Left lung (tissue), 10 donors: ENCODE data around the gene SBNO2. TPM values are rescaled to one million over a fixed set of nuclear protein-coding genes. Genes with fewer than 3 reads are reported as not detected.

ENCODE experiments used
- ATAC-seq: fragments of 200-7000 bp; cut with Tn5 transposase; one replicate; pipeline ENCODE4 v1.9.1; 2020; ENCODE audit warnings: moderate library complexity
- DNase-seq, 4 donors: peaks; one replicate each; pipeline ENCODE4 v3.0.0-alpha.2; 2013 to 2020
- H3K27ac ChIP-seq, 2 donors: fragments of 200-600 bp; sonication (generic) in 1 of 2; one replicate each; pipeline versions ENCODE4 v1.5.0 to v1.8.0; 2020 to 2021
- H3K27me3 ChIP-seq, 2 donors: fragments of 200-600 bp; sonication (generic) in 1 of 2; one replicate each; pipeline versions ENCODE4 v1.5.0 to v1.8.0; 2020 to 2021
- H3K36me3 ChIP-seq, 2 donors: fragments of 200-600 bp; sonication (generic) in 1 of 2; one replicate each; pipeline versions ENCODE4 v1.5.0 to v1.8.0; 2020 to 2021
- H3K4me1 ChIP-seq, 2 donors: fragments of 200-600 bp; one replicate each; pipeline ENCODE4 v1.8.0; 2021
- H3K4me3 ChIP-seq, 2 donors: fragments of 200-600 bp; sonication (generic) in 1 of 2; one replicate each; pipeline versions ENCODE4 v1.5.0 to v1.8.0; 2020 to 2021; ENCODE audit warnings: mild to moderate bottlenecking in 1 of 2
- H3K9me3 ChIP-seq, 2 donors: fragments of 200-600 bp; sonication (generic) in 1 of 2; one replicate each; pipeline versions ENCODE4 v1.5.0 to v1.8.0; 2020 to 2021
- intact Hi-C, 2 donors: fragments of 100-400 bp; cut with DNase I; formaldehyde crosslinking; loops; one replicate each; pipeline versions ENCODE4 v1.11.2 to v1.14.2; 2022
- polyA plus RNA-seq, 6 donors: library from polyadenylated mRNA; unstranded; fragments of 120-200 nt; gene quantifications; one replicate each; pipeline ENCODE4 v1.2.1, GENCODE V29; 2013; ENCODE audit not compliant: insufficient read length in 6 of 6
- total RNA-seq, 2 donors: library from RNA; stranded (reverse); fragmentation: NEBNext Ultra II Directional; extraction: Animal tissue kit (Norgen Biotek cat#: 25700); gene quantifications; one replicate each; pipeline ENCODE4 v1.2.1, GENCODE V29; 2021
- TF ChIP-seq, protein P1 (sequence below), 2 donors: fragments of 200-600 bp; sonication (generic) in 1 of 2; IDR thresholded peaks; one replicate each; pipeline versions ENCODE4 v1.5.0 to v1.8.0; 2021; ENCODE audit warnings: antibody characterized with exemption in 2 of 2
- donor health status: DM: no; HTN: yes; CAD: no.
- donor health status: DM: no; HTN: no; CAD: no.

SBNO2 gene
- total and polyA plus RNA-seq, 8 donors = 17.9 to 119 (median 23.7) TPM

DNA sequence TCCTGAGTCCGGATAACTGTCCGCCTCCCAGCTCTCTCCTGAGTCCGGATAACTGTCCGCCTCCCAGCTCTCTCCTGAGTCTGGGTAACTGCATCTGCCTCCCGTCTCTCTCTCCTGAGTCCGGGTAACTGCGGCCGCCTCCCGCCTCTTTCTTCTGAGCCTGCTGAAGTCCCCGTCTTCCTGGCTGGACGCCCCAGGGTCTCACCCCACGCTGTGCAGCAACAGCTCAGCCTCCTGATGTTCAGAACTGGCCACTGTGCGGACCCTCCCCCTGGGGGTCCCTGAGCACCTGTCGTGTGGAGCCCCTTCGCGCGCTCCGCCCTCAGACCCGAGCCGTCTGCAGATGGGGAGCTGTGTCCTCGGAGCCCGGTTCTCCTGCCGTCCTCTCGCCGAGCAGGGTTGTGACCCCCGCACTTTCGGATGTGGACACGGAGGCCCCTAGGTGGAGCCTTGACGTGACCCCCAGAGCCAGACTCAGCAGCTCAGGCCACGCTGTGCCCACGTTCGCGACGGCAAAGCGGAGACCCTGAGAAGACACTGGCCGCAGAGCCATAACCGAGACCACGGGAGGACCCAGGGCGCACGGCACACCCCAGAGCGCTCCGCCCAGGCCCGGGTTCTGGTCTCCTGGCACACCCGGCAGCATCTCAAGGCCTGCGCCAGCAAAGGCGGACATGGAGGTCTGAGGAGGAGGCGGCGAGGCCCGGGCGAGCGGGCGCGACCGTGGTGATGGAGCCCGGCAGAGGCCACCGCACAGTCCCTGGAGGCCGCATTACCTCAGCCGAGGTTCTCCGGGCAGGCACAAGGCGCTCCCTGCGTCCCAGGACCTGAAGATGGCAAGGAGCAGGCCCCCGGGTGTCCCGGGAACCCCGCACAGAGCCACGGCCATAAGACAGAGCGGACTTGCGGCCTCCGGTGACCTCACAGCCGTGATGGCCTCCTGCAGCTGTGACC is 15.9 kb downstream of the SBNO2 start:
- Histone ChIP-seq H3K27me3 (no peaks in the 10 kb centered on the region), H3K4me1 (peaks cover 22 to 66% of the 10 kb centered on the region in 2 donors)
- intact Hi-C loops = no loop called here

DNA sequence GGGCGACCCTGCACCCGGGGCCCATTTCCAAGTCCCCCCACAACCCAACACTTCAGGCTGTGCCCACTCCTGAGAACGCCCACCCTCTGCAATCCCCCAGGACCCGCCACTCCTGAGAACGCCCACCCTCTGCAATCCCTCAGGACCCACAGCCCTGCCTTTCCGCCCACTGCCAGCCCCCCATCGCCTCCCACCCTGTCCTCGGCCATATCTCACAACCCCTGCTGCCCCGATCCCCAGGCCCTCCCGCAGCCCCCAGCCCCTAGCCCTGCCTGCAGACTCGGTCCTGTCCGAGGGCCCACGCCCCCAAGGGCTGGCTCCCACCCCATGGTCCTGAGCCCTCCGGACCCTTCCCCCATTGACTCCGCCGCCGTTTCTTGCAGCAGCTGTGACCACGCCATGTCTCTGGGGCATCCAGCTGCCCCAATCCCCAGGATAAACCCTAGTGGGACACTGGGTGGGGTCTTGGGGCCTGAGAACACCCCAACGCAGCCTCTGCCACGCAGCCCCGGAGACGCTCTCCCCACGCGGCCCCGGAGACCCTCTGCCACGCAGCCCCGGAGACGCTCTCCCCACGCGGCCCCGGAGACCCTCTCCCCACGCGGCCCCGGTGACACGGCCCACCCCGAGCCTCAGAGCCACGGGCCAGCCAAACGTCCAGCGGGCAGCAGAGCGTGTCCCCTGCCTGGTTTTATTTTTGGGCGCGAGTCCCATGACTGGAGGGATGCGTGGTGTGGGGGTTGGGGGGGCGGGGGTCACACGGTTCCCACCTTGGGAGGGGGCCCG is 17.0 kb downstream of the SBNO2 start:
- Histone ChIP-seq H3K36me3 (peaks cover 0 to 44% of the 10 kb centered on the region in 2 donors), H3K27ac (peak overlapping the region in 1 of 2 donors; percentile 91), H3K9me3 (no peaks in the 10 kb centered on the region), H3K4me3 (no peak overlapping the region), H3K4me1 (peaks cover 22 to 73% of the 10 kb centered on the region in 2 donors), H3K27me3 (no peaks in the 10 kb centered on the region)
- no peak for ATAC-seq
- TF ChIP-seq, protein P1, sequence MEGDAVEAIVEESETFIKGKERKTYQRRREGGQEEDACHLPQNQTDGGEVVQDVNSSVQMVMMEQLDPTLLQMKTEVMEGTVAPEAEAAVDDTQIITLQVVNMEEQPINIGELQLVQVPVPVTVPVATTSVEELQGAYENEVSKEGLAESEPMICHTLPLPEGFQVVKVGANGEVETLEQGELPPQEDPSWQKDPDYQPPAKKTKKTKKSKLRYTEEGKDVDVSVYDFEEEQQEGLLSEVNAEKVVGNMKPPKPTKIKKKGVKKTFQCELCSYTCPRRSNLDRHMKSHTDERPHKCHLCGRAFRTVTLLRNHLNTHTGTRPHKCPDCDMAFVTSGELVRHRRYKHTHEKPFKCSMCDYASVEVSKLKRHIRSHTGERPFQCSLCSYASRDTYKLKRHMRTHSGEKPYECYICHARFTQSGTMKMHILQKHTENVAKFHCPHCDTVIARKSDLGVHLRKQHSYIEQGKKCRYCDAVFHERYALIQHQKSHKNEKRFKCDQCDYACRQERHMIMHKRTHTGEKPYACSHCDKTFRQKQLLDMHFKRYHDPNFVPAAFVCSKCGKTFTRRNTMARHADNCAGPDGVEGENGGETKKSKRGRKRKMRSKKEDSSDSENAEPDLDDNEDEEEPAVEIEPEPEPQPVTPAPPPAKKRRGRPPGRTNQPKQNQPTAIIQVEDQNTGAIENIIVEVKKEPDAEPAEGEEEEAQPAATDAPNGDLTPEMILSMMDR (IDR thresholded peaks at IDR 0.05) = no peak
- peak in 1 of 4 donors; percentile 82 for DNase-seq
- intact Hi-C loops = no loop called here

More for the DNA sequence above, 15.9 kb downstream of the SBNO2 start:
- TF ChIP-seq, protein P1 (IDR thresholded peaks at IDR 0.05) = no peak
- Histone ChIP-seq H3K36me3 (peaks cover 0 to 33% of the 10 kb centered on the region in 2 donors), H3K9me3 (no peaks in the 10 kb centered on the region), H3K4me3 (no peak overlapping the region), H3K27ac (no peak overlapping the region)
- peak in 1 of 4 donors; percentile 77 for DNase-seq
- no peak for ATAC-seq

DNA sequence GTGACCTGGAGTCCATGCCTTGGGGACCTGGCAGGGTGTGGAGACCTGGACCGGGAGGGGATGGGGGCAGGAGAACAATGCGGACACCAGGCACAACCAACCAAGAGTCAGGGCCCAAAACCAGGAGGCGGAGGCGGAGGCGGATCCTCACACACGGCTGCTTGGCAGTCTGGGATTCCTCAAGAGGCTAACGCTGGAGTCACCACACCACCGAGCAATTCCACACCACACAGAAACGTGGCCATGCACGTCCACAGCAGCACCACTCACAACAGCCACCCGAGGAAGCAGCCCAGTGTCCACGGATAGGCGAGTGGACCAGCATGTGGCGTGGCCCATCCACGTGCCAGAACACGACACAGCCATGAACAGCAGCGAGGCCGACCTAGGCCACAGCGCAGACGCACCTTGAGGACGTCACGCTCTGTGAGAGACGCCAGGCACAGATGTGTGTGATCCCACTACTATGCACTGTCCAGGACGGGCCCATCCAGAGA is 17.7 kb downstream of the SBNO2 start:
- H3K36me3 ChIP-seq = peaks cover 0 to 51% of the 10 kb centered on the region in 2 donors
- peak overlapping the region; percentile 91 to 98 for H3K27ac ChIP-seq
- TF ChIP-seq, protein P1 (IDR thresholded peaks at IDR 0.05) = no peak
- ATAC-seq (peak; percentile 0), DNase-seq (peak in 1 of 4 donors; percentile 72)
- no peaks in the 10 kb centered on the region for H3K27me3 ChIP-seq
- peaks cover 25 to 74% of the 10 kb centered on the region in 2 donors for H3K4me1 ChIP-seq
- no peaks in the 10 kb centered on the region for H3K9me3 ChIP-seq
- intact Hi-C loops = no loop called here
- no peak overlapping the region for H3K4me3 ChIP-seq

DNA sequence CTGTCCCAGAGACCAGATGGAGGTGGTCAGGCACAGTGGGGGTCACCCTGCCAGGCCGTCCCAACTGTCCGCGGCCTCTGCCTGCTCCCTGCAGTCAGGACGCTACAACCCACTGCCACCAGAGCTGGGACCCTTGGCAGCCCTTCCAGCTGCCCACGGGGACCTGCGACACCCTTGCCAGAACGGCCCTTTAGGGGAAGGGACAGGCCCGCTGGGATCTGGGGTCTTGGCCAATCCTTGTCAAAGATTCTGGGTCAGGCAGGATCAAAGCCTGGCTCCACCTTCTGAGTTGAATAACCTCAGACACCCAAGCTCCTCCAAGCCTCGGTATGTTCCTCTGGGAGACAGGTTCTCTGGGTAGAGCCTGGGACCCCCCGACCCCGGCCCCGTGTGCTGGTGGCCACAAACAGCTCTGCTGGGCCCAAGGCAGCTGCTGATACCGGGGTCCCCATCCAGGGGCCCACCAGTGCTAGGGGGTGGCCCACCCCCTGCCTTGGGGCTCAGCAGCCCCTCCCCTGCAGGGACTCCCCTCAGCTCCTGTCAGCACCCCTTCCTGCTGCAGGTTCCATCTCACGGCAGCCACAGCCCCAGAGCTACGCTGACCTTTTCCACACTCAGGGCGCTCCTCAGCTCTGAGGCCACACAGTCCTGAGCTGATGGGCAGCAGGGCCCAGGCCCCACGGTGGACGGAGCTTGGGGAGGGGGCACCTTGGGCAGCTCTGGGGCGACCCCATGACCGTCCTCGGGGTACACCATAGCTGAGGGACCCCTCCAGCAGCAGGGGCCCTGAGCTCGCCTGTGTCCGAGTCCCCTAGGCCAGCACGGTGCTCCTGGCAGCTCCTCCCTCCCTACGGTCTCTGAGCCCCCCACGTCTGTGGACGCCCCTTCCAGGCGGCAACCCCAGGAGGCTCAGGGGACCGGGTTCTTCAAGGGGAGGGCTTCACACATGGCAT is 18.4 kb downstream of the SBNO2 start:
- Histone ChIP-seq H3K27me3 (no peaks in the 10 kb centered on the region), H3K27ac (peak overlapping the region; percentile 91 to 98), H3K36me3 (peaks cover 0 to 58% of the 10 kb centered on the region in 2 donors), H3K4me1 (peaks cover 28 to 78% of the 10 kb centered on the region in 2 donors), H3K4me3 (peak overlapping the region in 1 of 2 donors; percentile 53), H3K9me3 (no peaks in the 10 kb centered on the region)
- peak; percentile 55 for ATAC-seq
- TF ChIP-seq, protein P1 (IDR thresholded peaks at IDR 0.05) = no peak
- DNase-seq = peak in 1 of 4 donors; percentile 78
- intact Hi-C loops = no loop called here
